ENCODE measurements around the gene GRIK1.

The GRIK1 gene

DNA sequence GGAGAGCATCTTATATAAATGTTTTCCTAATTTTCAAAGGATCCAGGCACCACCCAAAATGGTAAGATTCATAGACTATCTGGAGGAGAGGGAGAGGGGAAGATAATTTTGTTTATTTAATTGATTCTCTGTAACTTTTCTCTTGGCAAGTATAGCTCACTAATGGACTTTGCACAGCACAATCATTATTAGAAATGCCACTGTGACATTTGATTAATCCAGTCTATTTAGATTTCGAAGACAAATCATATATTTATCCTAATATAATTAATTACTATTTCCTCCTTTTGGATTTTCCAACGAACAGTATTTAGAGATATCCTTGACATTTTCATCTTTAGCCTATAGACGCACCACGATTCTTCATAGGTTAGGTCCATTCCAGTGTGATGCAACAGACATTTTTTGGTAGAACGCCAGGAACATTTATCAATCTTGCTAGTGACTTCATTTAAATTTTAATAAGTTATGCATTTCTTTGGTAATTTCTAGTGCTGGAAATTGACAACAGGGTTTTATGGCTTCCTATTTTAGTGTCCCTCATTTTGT, 152.4 kb downstream of the GRIK1 start:
- H3K36me3 ChIP-seq (ENCODE audit: insufficient read depth, low read length), result no peaks in the 10 kb centered on the region
- no peaks in the 10 kb centered on the region for H4K20me1 ChIP-seq (ENCODE audit: insufficient read depth, low read length, poor library complexity, severe bottlenecking)
- TF ChIP-seq EZH2phosphoT487 (IDR thresholded peaks at IDR 0.05; ENCODE audit: borderline replicate concordance), result no peak
- TF ChIP-seq, protein P1, sequence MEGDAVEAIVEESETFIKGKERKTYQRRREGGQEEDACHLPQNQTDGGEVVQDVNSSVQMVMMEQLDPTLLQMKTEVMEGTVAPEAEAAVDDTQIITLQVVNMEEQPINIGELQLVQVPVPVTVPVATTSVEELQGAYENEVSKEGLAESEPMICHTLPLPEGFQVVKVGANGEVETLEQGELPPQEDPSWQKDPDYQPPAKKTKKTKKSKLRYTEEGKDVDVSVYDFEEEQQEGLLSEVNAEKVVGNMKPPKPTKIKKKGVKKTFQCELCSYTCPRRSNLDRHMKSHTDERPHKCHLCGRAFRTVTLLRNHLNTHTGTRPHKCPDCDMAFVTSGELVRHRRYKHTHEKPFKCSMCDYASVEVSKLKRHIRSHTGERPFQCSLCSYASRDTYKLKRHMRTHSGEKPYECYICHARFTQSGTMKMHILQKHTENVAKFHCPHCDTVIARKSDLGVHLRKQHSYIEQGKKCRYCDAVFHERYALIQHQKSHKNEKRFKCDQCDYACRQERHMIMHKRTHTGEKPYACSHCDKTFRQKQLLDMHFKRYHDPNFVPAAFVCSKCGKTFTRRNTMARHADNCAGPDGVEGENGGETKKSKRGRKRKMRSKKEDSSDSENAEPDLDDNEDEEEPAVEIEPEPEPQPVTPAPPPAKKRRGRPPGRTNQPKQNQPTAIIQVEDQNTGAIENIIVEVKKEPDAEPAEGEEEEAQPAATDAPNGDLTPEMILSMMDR (conservative IDR thresholded peaks at IDR 0.05; ENCODE audit: low read length), result no peak
- H3K9me3 ChIP-seq (ENCODE audit: insufficient read depth, low read depth, low read length), result no peaks in the 10 kb centered on the region
- H3K9ac ChIP-seq (ENCODE audit: low read depth, low read length, poor library complexity, severe bottlenecking), result no peak overlapping the region
- no peaks in the 10 kb centered on the region for H3K27me3 ChIP-seq (ENCODE audit: insufficient read depth, low read length, poor library complexity, severe bottlenecking)
- no peaks in the 10 kb centered on the region for H3K4me1 ChIP-seq (ENCODE audit: insufficient read depth, low read length, poor library complexity, severe bottlenecking)
- H3K4me3 ChIP-seq (ENCODE audit: low read length, poor library complexity, severe bottlenecking), result no peak overlapping the region
- H3F3A ChIP-seq (ENCODE audit: low read depth), result no peaks in the 10 kb centered on the region
- H2AFZ ChIP-seq (ENCODE audit: low read length), result no peak overlapping the region
- no peak overlapping the region for H3K4me2 ChIP-seq (ENCODE audit: low read depth, low read length, poor library complexity, severe bottlenecking)
- H3K79me2 ChIP-seq (ENCODE audit: insufficient read depth, low read length), result no peaks in the 10 kb centered on the region
- H3K9me2 ChIP-seq (replicated peaks; ENCODE audit: low read depth, low read length), result no peaks in the 10 kb centered on the region

DNA sequence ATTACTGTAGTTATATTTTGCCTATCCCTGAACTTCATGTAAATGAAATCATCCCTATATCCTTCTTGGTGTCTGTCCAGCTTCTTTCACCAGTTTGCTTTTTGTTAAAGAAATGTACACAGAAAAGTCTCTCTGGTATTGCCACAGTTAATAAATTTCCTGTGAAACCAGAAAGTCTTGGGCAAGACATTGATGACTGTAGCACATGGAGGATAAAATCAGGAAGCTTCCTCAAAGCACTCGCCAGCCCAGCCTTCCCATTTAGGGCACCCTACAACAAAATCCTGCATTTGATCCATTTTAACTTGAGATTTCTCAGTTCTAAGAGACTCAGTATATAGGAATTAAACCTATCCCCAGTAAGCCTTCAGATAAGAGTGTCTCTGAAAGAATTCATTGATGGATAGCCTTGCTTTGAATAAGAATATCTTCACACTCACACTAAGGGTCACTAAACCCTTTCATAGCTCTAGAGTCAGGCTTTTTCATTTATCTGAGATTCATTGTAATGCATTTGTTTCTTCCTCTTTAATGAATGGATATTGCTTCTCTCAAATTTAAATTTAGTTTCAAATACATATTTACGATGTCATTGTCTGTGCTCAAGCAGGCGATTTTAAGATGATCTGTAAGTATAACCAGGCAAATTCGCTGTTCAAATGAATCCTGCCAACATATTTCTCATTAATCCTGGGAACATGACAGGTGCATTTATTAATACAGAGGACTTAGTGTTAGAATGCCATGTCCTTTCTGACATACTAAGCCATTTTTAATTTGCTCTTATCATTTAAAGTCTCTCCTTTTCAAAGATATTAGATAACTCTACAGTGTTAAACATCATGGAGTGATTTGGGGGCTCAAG, 153.1 kb downstream of the GRIK1 start:
- H3K9me2 ChIP-seq (replicated peaks; ENCODE audit: low read depth, low read length), result no peaks in the 10 kb centered on the region
- no peak overlapping the region for H3K4me2 ChIP-seq (ENCODE audit: low read depth, low read length, poor library complexity, severe bottlenecking)
- H3K9me3 ChIP-seq (ENCODE audit: insufficient read depth, low read depth, low read length), result no peaks in the 10 kb centered on the region
- H3K9ac ChIP-seq (ENCODE audit: low read depth, low read length, poor library complexity, severe bottlenecking), result no peak overlapping the region
- H3K4me1 ChIP-seq (ENCODE audit: insufficient read depth, low read length, poor library complexity, severe bottlenecking), result no peaks in the 10 kb centered on the region
- H3K36me3 ChIP-seq (ENCODE audit: insufficient read depth, low read length), result no peaks in the 10 kb centered on the region
- H3K79me2 ChIP-seq (ENCODE audit: insufficient read depth, low read length), result no peaks in the 10 kb centered on the region
- no peaks in the 10 kb centered on the region for H3F3A ChIP-seq (ENCODE audit: low read depth)
- H3K27me3 ChIP-seq (ENCODE audit: insufficient read depth, low read length, poor library complexity, severe bottlenecking), result no peaks in the 10 kb centered on the region
- TF ChIP-seq, protein P1 (conservative IDR thresholded peaks at IDR 0.05; ENCODE audit: low read length), result no peak
- no peak for TF ChIP-seq EZH2phosphoT487 (IDR thresholded peaks at IDR 0.05; ENCODE audit: borderline replicate concordance)
- H4K20me1 ChIP-seq (ENCODE audit: insufficient read depth, low read length, poor library complexity, severe bottlenecking), result no peaks in the 10 kb centered on the region
- H3K4me3 ChIP-seq (ENCODE audit: low read length, poor library complexity, severe bottlenecking), result no peak overlapping the region
- H2AFZ ChIP-seq (ENCODE audit: low read length), result no peak overlapping the region

DNA sequence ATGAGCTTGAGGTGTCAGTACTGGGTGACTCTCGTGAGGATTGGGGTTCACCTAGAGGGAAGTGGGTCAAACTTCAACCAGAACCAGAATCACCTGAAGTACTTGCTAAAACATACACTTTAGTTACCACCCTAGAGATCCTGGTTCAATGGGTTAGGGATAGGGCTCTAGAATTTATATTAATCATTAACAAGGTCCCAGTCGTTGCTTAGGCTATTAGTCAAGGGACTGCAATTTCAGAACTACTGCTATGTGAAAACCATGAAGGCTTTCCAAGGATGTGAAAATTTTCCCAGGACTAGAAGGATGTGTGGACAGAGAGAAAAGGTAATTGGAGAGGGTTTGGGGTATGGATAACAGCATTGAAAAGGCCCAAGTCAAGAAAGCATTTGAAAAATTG, 162.6 kb downstream of the GRIK1 start:
- Histone ChIP-seq H3K9me2 (replicated peaks; ENCODE audit: low read depth, low read length) (no peaks in the 10 kb centered on the region), H4K20me1 (ENCODE audit: insufficient read depth, low read length, poor library complexity, severe bottlenecking) (no peaks in the 10 kb centered on the region), H3K9me3 (ENCODE audit: insufficient read depth, low read depth, low read length) (no peaks in the 10 kb centered on the region), H2AFZ (ENCODE audit: low read length) (no peak overlapping the region), H3K27me3 (ENCODE audit: insufficient read depth, low read length, poor library complexity, severe bottlenecking) (no peaks in the 10 kb centered on the region), H3K36me3 (ENCODE audit: insufficient read depth, low read length) (no peaks in the 10 kb centered on the region), H3F3A (ENCODE audit: low read depth) (no peaks in the 10 kb centered on the region), H3K4me1 (ENCODE audit: insufficient read depth, low read length, poor library complexity, severe bottlenecking) (no peaks in the 10 kb centered on the region), H3K9ac (ENCODE audit: low read depth, low read length, poor library complexity, severe bottlenecking) (no peak overlapping the region), H3K4me2 (ENCODE audit: low read depth, low read length, poor library complexity, severe bottlenecking) (no peak overlapping the region), H3K4me3 (ENCODE audit: low read length, poor library complexity, severe bottlenecking) (no peak overlapping the region), H3K79me2 (ENCODE audit: insufficient read depth, low read length) (no peaks in the 10 kb centered on the region)
- TF ChIP-seq, protein P1 (conservative IDR thresholded peaks at IDR 0.05; ENCODE audit: low read length), result no peak
- no peak for TF ChIP-seq EZH2phosphoT487 (IDR thresholded peaks at IDR 0.05; ENCODE audit: borderline replicate concordance)

Measured in Loucy (cell line).